ENCODE measurements around the gene LHX1.

LHX1 gene

GRCh38 chr17:36972186-36972700 is 35.0 kb downstream of the LHX1 start:
- no peak for DNase-seq (ENCODE audit: low read depth)

- DNase-seq (ENCODE audit: low read depth), result no peak
Observed at GRCh38 chr17:36972905-36973304, 35.6 kb downstream of the LHX1 start.

GRCh38 chr17:36975922-36976515 is 38.7 kb downstream of the LHX1 start:
- DNase-seq (ENCODE audit: low read depth), result no peak

GRCh38 chr17:36977066-36977465 is 39.8 kb downstream of the LHX1 start:
- DNase-seq (ENCODE audit: low read depth), result no peak

GRCh38 chr17:36977568-36977967 is 40.3 kb downstream of the LHX1 start:
- no peak for DNase-seq (ENCODE audit: low read depth)

- no peak for DNase-seq (ENCODE audit: low read depth)
Observed at GRCh38 chr17:36978810-36979564, 41.7 kb downstream of the LHX1 start.

- no peak for DNase-seq (ENCODE audit: low read depth)
Observed at GRCh38 chr17:36979565-36979941, 42.3 kb downstream of the LHX1 start.

- no peak for DNase-seq (ENCODE audit: low read depth)
Observed at GRCh38 chr17:36980280-36980761, 43.0 kb downstream of the LHX1 start.

- DNase-seq (ENCODE audit: low read depth), result no peak
Observed at GRCh38 chr17:36983618-36984017, 46.3 kb downstream of the LHX1 start.

- DNase-seq (ENCODE audit: low read depth), result no peak
Observed at GRCh38 chr17:36989173-36989572, 51.9 kb downstream of the LHX1 start.

GRCh38 chr17:36992701-36993100 is 55.4 kb downstream of the LHX1 start:
- DNase-seq (ENCODE audit: low read depth), result no peak

GRCh38 chr17:36993227-36993626 is 56.0 kb downstream of the LHX1 start:
- DNase-seq (ENCODE audit: low read depth), result no peak
